Glomerular endothelial cell (primary cell): ENCODE measurements around the gene PPIAL4G. TPM values are rescaled to one million over a fixed set of nuclear protein-coding genes. Genes with fewer than 3 reads are reported as not detected.

Experiments
- total RNA-seq: library from RNA; depleted of rRNA; stranded (reverse); fragments of >200 nt; gene quantifications from 2 replicates; pipeline ENCODE4 v1.2.3, GENCODE V29; 2015

PPIAL4G gene
- total RNA-seq, 1 donor from 2014 or later = not detected

Other genes with a start within 250 kb of the PPIAL4G start
- 7.7 and 15.9 TPM in 2 replicates for gene NBPF14, start 112.7 kb upstream of the PPIAL4G start, total RNA-seq